Testis (tissue), 2 donors: ENCODE results near the gene RPL32.
A peak's percentile ranks its signal among the peaks of the same experiment; 100 is the strongest.

Experiments used
- POLR2A ChIP-seq: fragments of 450-650 bp; IDR thresholded peaks from one replicate; pipeline ENCODE4 v1.6.1; 2017; ENCODE audit warnings: antibody characterized with exemption, mild to moderate bottlenecking, moderate library complexity
- TF ChIP-seq, protein P1 (sequence below), 3 experiments: fragments of 450-650 bp in 2 of 3; fragments of 200-600 bp in 1 of 3; sonication (generic) in 1 of 3; IDR thresholded peaks; one replicate each; pipeline ENCODE4 v1.5.1; 2016 to 2019; ENCODE audit warnings: antibody characterized with exemption in 3 of 3, mild to moderate bottlenecking in 2 of 3, moderate library complexity in 1 of 3

DNA sequence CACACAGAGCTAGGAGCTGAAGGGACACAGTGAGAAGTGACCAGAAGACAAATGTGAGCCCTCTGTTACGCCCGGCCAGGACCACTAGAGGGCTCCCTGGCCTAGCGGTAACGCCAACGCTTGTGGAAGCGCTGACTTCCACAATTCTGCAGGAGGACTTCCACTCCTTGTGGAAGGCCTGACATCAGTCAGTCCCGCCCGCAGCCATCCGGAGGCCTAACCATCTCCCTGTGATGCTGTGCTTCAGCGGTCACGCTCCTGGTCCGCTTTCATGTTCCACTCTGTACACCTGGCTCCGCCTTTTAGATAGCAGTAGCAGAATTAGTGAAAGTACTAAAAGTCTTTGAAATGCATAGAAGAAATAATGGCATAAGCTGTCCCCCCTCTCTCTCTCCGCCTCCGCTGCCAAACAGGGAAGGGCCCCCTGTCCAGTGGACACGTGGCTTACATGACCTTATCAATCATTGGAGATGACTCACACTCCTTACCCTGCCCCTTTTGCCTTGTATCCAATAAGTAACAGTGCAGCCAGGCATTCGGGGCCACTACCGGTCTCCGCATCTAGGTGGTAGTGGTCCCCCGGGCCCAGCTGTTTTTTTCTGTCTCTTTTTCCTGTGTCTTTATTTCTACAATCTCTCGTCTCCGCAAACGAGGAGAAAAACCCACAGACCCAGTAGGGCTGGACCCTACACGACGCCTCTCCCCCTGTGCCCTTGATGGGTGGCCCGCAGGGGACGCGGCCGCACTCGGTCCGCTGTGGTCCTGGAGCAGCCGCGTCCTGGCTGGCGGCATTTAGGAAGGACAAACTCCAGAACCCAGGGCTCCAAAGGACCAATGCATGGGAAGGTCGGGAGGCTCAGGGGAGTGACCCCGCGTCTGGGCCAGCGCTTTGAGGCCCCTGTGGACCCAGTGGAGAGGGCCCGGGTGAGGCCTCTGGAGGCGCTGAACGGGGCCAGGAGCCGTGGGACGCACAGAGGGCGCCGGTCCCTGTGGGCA is 27.0 kb upstream of the RPL32 start:
- TF ChIP-seq, protein P1, sequence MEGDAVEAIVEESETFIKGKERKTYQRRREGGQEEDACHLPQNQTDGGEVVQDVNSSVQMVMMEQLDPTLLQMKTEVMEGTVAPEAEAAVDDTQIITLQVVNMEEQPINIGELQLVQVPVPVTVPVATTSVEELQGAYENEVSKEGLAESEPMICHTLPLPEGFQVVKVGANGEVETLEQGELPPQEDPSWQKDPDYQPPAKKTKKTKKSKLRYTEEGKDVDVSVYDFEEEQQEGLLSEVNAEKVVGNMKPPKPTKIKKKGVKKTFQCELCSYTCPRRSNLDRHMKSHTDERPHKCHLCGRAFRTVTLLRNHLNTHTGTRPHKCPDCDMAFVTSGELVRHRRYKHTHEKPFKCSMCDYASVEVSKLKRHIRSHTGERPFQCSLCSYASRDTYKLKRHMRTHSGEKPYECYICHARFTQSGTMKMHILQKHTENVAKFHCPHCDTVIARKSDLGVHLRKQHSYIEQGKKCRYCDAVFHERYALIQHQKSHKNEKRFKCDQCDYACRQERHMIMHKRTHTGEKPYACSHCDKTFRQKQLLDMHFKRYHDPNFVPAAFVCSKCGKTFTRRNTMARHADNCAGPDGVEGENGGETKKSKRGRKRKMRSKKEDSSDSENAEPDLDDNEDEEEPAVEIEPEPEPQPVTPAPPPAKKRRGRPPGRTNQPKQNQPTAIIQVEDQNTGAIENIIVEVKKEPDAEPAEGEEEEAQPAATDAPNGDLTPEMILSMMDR (IDR thresholded peaks at IDR 0.05), result peak; percentile 71 to 80 (median 77)
- TF ChIP-seq POLR2A, result no peak
